ENCODE data around the gene RRP36.

The RRP36 gene

GRCh38 chr6:43007126-43007525 lies 14.3 kb upstream of the RRP36 start:
- no peak for DNase-seq (ENCODE audit: low spot score)

GRCh38 chr6:43009124-43009523 lies 12.3 kb upstream of the RRP36 start:
- peak; percentile 37 for DNase-seq (ENCODE audit: low spot score)

- no peak for DNase-seq (ENCODE audit: low spot score)
These were observed 10.2 kb upstream of the RRP36 start for GRCh38 chr6:43011207-43011606.

GRCh38 chr6:43012364-43012763 lies 9.1 kb upstream of the RRP36 start:
- no peak for DNase-seq (ENCODE audit: low spot score)

GRCh38 chr6:43013097-43013842 lies 8.2 kb upstream of the RRP36 start:
- DNase-seq (ENCODE audit: low spot score): peak; percentile 9

GRCh38 chr6:43013843-43014433 lies 7.5 kb upstream of the RRP36 start, which contains the start of the genes KLHDC3 and MEA1:
TSS of gene KLHDC3 (plus strand) at chr6:43014249. CDS start at chr6:43017193, 2,944 bp downstream.
TSS of gene MEA1 (minus strand) at chr6:43013946. CDS start at chr6:43013813, 133 bp downstream.
- peak; percentile 100 for DNase-seq (ENCODE audit: low spot score)

- DNase-seq (ENCODE audit: low spot score): peak; percentile 27
These were observed 7.0 kb upstream of the RRP36 start for GRCh38 chr6:43014434-43014909.

GRCh38 chr6:43016176-43016942 lies 5.1 kb upstream of the RRP36 start:
- DNase-seq (ENCODE audit: low spot score): no peak

GRCh38 chr6:43016943-43017334 lies 4.5 kb upstream of the RRP36 start:
- DNase-seq (ENCODE audit: low spot score): no peak

GRCh38 chr6:43019152-43019551 lies 2.3 kb upstream of the RRP36 start:
- no peak for DNase-seq (ENCODE audit: low spot score)

- DNase-seq (ENCODE audit: low spot score): no peak
These were observed 1.2 kb upstream of the RRP36 start for GRCh38 chr6:43020052-43020705.

GRCh38 chr6:43020847-43021246 lies 576 bp upstream of the RRP36 start:
- no peak for DNase-seq (ENCODE audit: low spot score)

GRCh38 chr6:43024436-43024835 lies 3.0 kb downstream of the RRP36 start:
- DNase-seq (ENCODE audit: low spot score): no peak

- no peak for DNase-seq (ENCODE audit: low spot score)
These were observed 4.9 kb downstream of the RRP36 start for GRCh38 chr6:43026365-43026764.

GRCh38 chr6:43029120-43029519 lies 7.7 kb downstream of the RRP36 start:
- no peak for DNase-seq (ENCODE audit: low spot score)

- DNase-seq (ENCODE audit: low spot score): no peak
These were observed 10.9 kb downstream of the RRP36 start for GRCh38 chr6:43032326-43032725.

GRCh38 chr6:43033496-43034189 lies 12.2 kb downstream of the RRP36 start:
- no peak for DNase-seq (ENCODE audit: low spot score)

GRCh38 chr6:43034190-43034525 lies 12.7 kb downstream of the RRP36 start:
- DNase-seq (ENCODE audit: low spot score): no peak

GRCh38 chr6:43035495-43036194 lies 14.2 kb downstream of the RRP36 start:
- no peak for DNase-seq (ENCODE audit: low spot score)

- DNase-seq (ENCODE audit: low spot score): no peak
These were observed 15.3 kb downstream of the RRP36 start for GRCh38 chr6:43036712-43037111.

- DNase-seq (ENCODE audit: low spot score): no peak
These were observed 15.8 kb downstream of the RRP36 start for GRCh38 chr6:43037197-43037596.
